Measurements from ENCODE around the gene PITPNM3.

The PITPNM3 gene

GRCh38 chr17:6464446-6465041 is 91.8 kb downstream of the PITPNM3 start:
- no peak for DNase-seq
- no peak overlapping the region for H3K27ac Mint-ChIP-seq
- peaks cover 17% of the 10 kb centered on the region for H3K4me1 Mint-ChIP-seq
- H3K4me3 Mint-ChIP-seq, result no peak overlapping the region
- ATAC-seq, result no peak
- no peaks in the 10 kb centered on the region for H3K9me3 Mint-ChIP-seq
- H3K27me3 Mint-ChIP-seq, result no peaks in the 10 kb centered on the region

- ATAC-seq (no peak), DNase-seq (no peak)
- Mint-ChIP-seq H3K4me1 (peaks cover 17% of the 10 kb centered on the region), H3K9me3 (no peaks in the 10 kb centered on the region), H3K27me3 (no peaks in the 10 kb centered on the region), H3K27ac (no peak overlapping the region), H3K4me3 (no peak overlapping the region)
Measured at GRCh38 chr17:6463616-6464445, 92.5 kb downstream of the PITPNM3 start.

GRCh38 chr17:6462692-6463091 is 93.7 kb downstream of the PITPNM3 start:
- Mint-ChIP-seq H3K27me3 (no peaks in the 10 kb centered on the region), H3K9me3 (no peaks in the 10 kb centered on the region), H3K27ac (no peak overlapping the region), H3K4me3 (no peak overlapping the region), H3K4me1 (peaks cover 17% of the 10 kb centered on the region)
- DNase-seq (no peak), ATAC-seq (no peak)

- no peak overlapping the region for H3K4me3 Mint-ChIP-seq
- DNase-seq (peak in 1 of 2 donors; percentile 32), ATAC-seq (peak; percentile 89)
- no peaks in the 10 kb centered on the region for H3K27me3 Mint-ChIP-seq
- H3K27ac Mint-ChIP-seq, result peak overlapping the region in 1 of 2 donors; percentile 8
- H3K9me3 Mint-ChIP-seq, result no peaks in the 10 kb centered on the region
- peaks cover 21% of the 10 kb centered on the region for H3K4me1 Mint-ChIP-seq
Measured at GRCh38 chr17:6461792-6462524, 94.4 kb downstream of the PITPNM3 start.

GRCh38 chr17:6461246-6461645 is 95.1 kb downstream of the PITPNM3 start:
- Mint-ChIP-seq H3K4me1 (peaks cover 27% of the 10 kb centered on the region), H3K27me3 (no peaks in the 10 kb centered on the region), H3K9me3 (no peaks in the 10 kb centered on the region), H3K27ac (no peak overlapping the region), H3K4me3 (no peak overlapping the region)
- DNase-seq, result no peak
- ATAC-seq, result peak; percentile 3

GRCh38 chr17:6460531-6461161 is 95.7 kb downstream of the PITPNM3 start:
- Mint-ChIP-seq H3K4me3 (no peak overlapping the region), H3K27me3 (no peaks in the 10 kb centered on the region), H3K27ac (no peak overlapping the region), H3K4me1 (peaks cover 27% of the 10 kb centered on the region), H3K9me3 (no peaks in the 10 kb centered on the region)
- ATAC-seq (no peak), DNase-seq (no peak)

- Mint-ChIP-seq H3K27me3 (peaks cover 12% of the 10 kb centered on the region), H3K4me1 (peaks cover 36% of the 10 kb centered on the region), H3K4me3 (no peak overlapping the region), H3K27ac (no peak overlapping the region), H3K9me3 (no peaks in the 10 kb centered on the region)
- ATAC-seq (no peak), DNase-seq (no peak)
Measured at GRCh38 chr17:6458460-6458950, 97.8 kb downstream of the PITPNM3 start.

GRCh38 chr17:6457688-6458459 is 98.5 kb downstream of the PITPNM3 start:
- no peak overlapping the region for H3K4me3 Mint-ChIP-seq
- no peak for ATAC-seq
- peaks cover 17% of the 10 kb centered on the region for H3K27me3 Mint-ChIP-seq
- no peak overlapping the region for H3K27ac Mint-ChIP-seq
- H3K4me1 Mint-ChIP-seq, result peaks cover 38% of the 10 kb centered on the region
- no peak for DNase-seq
- H3K9me3 Mint-ChIP-seq, result no peaks in the 10 kb centered on the region

- no peaks in the 10 kb centered on the region for H3K9me3 Mint-ChIP-seq
- peaks cover 31% of the 10 kb centered on the region for H3K4me1 Mint-ChIP-seq
- H3K4me3 Mint-ChIP-seq, result no peak overlapping the region
- ATAC-seq, result no peak
- no peak for DNase-seq
- peaks cover 17% of the 10 kb centered on the region for H3K27me3 Mint-ChIP-seq
- H3K27ac Mint-ChIP-seq, result no peak overlapping the region
Measured at GRCh38 chr17:6456914-6457687, 99.3 kb downstream of the PITPNM3 start.

GRCh38 chr17:6456321-6456720 is 100.0 kb downstream of the PITPNM3 start:
- Mint-ChIP-seq H3K9me3 (no peaks in the 10 kb centered on the region), H3K4me1 (peaks cover 28% of the 10 kb centered on the region), H3K27me3 (peaks cover 17% of the 10 kb centered on the region), H3K4me3 (no peak overlapping the region), H3K27ac (no peak overlapping the region)
- DNase-seq (no peak), ATAC-seq (no peak)

- Mint-ChIP-seq H3K27me3 (peaks cover 17% of the 10 kb centered on the region), H3K27ac (no peak overlapping the region), H3K4me3 (peak overlapping the region in 1 of 2 donors; percentile 64), H3K4me1 (peaks cover 32% of the 10 kb centered on the region), H3K9me3 (no peaks in the 10 kb centered on the region)
- DNase-seq (peak in 1 of 2 donors; percentile 30), ATAC-seq (peak; percentile 78)
Measured at GRCh38 chr17:6455321-6455705, 101.0 kb downstream of the PITPNM3 start.

- no peak for ATAC-seq
- peaks cover 32% of the 10 kb centered on the region for H3K4me1 Mint-ChIP-seq
- H3K4me3 Mint-ChIP-seq, result peak overlapping the region in 1 of 2 donors; percentile 20
- no peak for DNase-seq
- H3K27ac Mint-ChIP-seq, result no peak overlapping the region
- H3K9me3 Mint-ChIP-seq, result no peaks in the 10 kb centered on the region
- peaks cover 17% of the 10 kb centered on the region for H3K27me3 Mint-ChIP-seq
Measured at GRCh38 chr17:6454495-6455320, 101.6 kb downstream of the PITPNM3 start.

GRCh38 chr17:6453279-6454024 is 102.9 kb downstream of the PITPNM3 start:
- Mint-ChIP-seq H3K9me3 (no peaks in the 10 kb centered on the region), H3K4me3 (no peak overlapping the region), H3K27me3 (peaks cover 17% of the 10 kb centered on the region), H3K4me1 (peaks cover 32% of the 10 kb centered on the region), H3K27ac (peak overlapping the region in 1 of 2 donors; percentile 31)
- no peak for ATAC-seq
- no peak for DNase-seq

Data from stimulated activated naive CD8-positive, alpha-beta T cell treated with anti-CD3 and anti-CD28 coated beads, Interleukin-15, amount 100 ng/mL, for 72 hours (primary cell).